ENCODE results near the gene C8G.

DNA sequence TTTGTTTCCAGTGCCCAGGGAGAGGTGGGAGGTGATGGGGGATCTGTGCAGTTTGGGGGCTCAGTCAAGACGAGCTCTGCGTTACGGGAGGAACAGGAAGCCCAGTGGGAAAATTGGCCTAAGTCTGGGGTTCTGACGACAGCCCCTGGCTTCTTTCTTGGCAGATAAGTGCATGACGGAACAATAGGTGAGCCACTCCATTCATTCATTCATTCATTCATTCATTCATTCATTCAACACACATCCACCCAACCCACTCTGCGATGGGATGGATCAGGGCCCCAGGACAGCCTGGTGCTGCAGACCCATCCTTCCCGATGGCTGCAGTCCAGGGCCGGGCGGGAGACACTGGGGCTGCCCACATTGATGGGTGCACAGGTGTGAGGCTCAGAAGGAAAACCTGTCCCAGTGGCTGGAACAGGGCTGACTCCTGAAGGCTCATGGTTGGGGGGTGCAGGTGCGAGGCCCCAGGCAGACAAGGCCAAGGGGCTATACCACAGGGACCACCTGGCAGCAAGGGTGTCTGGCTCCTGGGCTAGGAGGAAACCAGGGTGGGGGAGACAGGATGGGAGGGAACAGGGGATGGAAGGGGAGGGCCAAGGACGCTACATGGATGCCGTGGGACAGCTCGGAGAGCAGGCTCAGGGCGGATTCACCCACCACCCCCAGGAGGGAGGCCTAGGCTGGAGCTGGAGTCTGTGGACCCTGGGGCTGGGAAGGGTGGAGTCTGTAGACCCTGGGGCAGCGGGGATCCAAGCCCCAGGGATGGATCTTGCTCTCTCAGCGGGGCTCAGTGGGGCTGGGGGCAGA is 35.8 kb downstream of the C8G start:
- TF ChIP-seq CTCF (IDR thresholded peaks at IDR 0.05) (no peak), POLR2AphosphoS5 (IDR thresholded peaks at IDR 0.05) (no peak), POLR2A (IDR thresholded peaks at IDR 0.05) (no peak)

All from upper lobe of left lung (tissue), 4 donors.